HEK293 (cell line): ENCODE measurements around the gene ZNF785.

Experiments used
- EGR2 ChIP-seq: fragments of 450-650 bp; formaldehyde crosslinking; IDR thresholded peaks from 2 replicates; pipeline ENCODE4 v1.5.1; 2016; ENCODE audit warnings: low read depth, missing biosample characterization, missing genetic modification characterization
- HOXD13 ChIP-seq: sonication (generic); formaldehyde crosslinking; IDR thresholded peaks from 2 replicates; pipeline ENCODE4 v1.8.0; 2022; ENCODE audit warnings: missing genetic modification reagents, borderline replicate concordance
- OVOL3 ChIP-seq: fragments of 450-650 bp; formaldehyde crosslinking; IDR thresholded peaks from 2 replicates; pipeline ENCODE4 v1.5.1; 2016; ENCODE audit warnings: missing biosample characterization, missing genetic modification characterization
- REPIN1 ChIP-seq: fragments of 450-650 bp; formaldehyde crosslinking; IDR thresholded peaks from 2 replicates; pipeline ENCODE4 v1.5.1; 2017; ENCODE audit warnings: missing biosample characterization, missing genetic modification characterization, low read depth
- ZBTB17 ChIP-seq: fragments of 450-650 bp; formaldehyde crosslinking; IDR thresholded peaks from 2 replicates; pipeline ENCODE4 v1.5.1; 2016; ENCODE audit warnings: missing biosample characterization, missing genetic modification characterization
- ZBTB20 ChIP-seq: fragments of 450-650 bp; formaldehyde crosslinking; IDR thresholded peaks from 2 replicates; pipeline ENCODE4 v1.5.1; 2016; ENCODE audit warnings: missing biosample characterization, missing genetic modification characterization
- ZBTB48 ChIP-seq: fragments of 450-650 bp; formaldehyde crosslinking; IDR thresholded peaks from 2 replicates; pipeline ENCODE4 v1.5.1; 2016; ENCODE audit warnings: missing biosample characterization, missing genetic modification characterization
- ZBTB7A ChIP-seq: fragments of 450-650 bp; formaldehyde crosslinking; IDR thresholded peaks from 2 replicates; pipeline ENCODE4 v1.5.1; 2016; ENCODE audit warnings: low read depth, missing biosample characterization, missing genetic modification characterization
- ZIC2 ChIP-seq: fragments of 450-650 bp; formaldehyde crosslinking; IDR thresholded peaks from 2 replicates; pipeline ENCODE4 v1.5.1; 2016; ENCODE audit warnings: missing biosample characterization, missing genetic modification characterization
- ZNF175 ChIP-seq: fragments of 450-650 bp; formaldehyde crosslinking; IDR thresholded peaks from 2 replicates; pipeline ENCODE4 v1.5.1; 2016; ENCODE audit warnings: missing biosample characterization, missing genetic modification characterization
- ZNF2 ChIP-seq: fragments of 450-650 bp; formaldehyde crosslinking; IDR thresholded peaks from 2 replicates; pipeline ENCODE4 v1.5.1; 2016; ENCODE audit warnings: missing biosample characterization, missing genetic modification characterization
- ZNF26 ChIP-seq: fragments of 450-650 bp; formaldehyde crosslinking; IDR thresholded peaks from 2 replicates; pipeline ENCODE4 v1.5.1; 2016; ENCODE audit warnings: missing biosample characterization, missing genetic modification characterization
- ZNF391 ChIP-seq: fragments of 450-650 bp; formaldehyde crosslinking; IDR thresholded peaks from 2 replicates; pipeline ENCODE4 v1.5.1; 2016; ENCODE audit warnings: low read depth, missing biosample characterization, missing genetic modification characterization, borderline replicate concordance
- ZNF501 ChIP-seq: fragments of 450-650 bp; formaldehyde crosslinking; IDR thresholded peaks from 2 replicates; pipeline ENCODE4 v1.5.1; 2016; ENCODE audit warnings: missing biosample characterization, missing genetic modification characterization
- ZNF510 ChIP-seq: fragments of 450-650 bp; formaldehyde crosslinking; IDR thresholded peaks from 2 replicates; pipeline ENCODE4 v1.5.1; 2018; ENCODE audit warnings: mild to moderate bottlenecking, missing genetic modification characterization, missing biosample characterization; ENCODE audit not compliant: insufficient replicate concordance
- ZNF561 ChIP-seq: fragments of 450-650 bp; IDR thresholded peaks from 2 replicates; pipeline ENCODE4 v1.5.1; 2018; ENCODE audit warnings: missing biosample characterization, missing genetic modification characterization, borderline replicate concordance
- ZNF660 ChIP-seq: fragments of 450-650 bp; IDR thresholded peaks from 2 replicates; pipeline ENCODE4 v1.5.1; 2018; ENCODE audit warnings: missing biosample characterization, mild to moderate bottlenecking, missing genetic modification characterization
- ZNF776 ChIP-seq: fragments of 450-650 bp; formaldehyde crosslinking; IDR thresholded peaks from 2 replicates; pipeline ENCODE4 v1.5.0; 2017; ENCODE audit warnings: missing biosample characterization, missing genetic modification characterization, borderline replicate concordance
- ZSCAN5A ChIP-seq: fragments of 450-650 bp; formaldehyde crosslinking; IDR thresholded peaks from 2 replicates; pipeline ENCODE4 v1.5.1; 2016; ENCODE audit warnings: missing biosample characterization, missing genetic modification characterization
- TF ChIP-seq, protein P1 (sequence below): fragments of 450-650 bp; formaldehyde crosslinking; conservative IDR thresholded peaks from 2 replicates; pipeline ENCODE4 v1.5.1; 2016; ENCODE audit warnings: low read depth, missing biosample characterization, missing genetic modification characterization
- TF ChIP-seq, protein P2 (sequence below): fragments of 450-650 bp; formaldehyde crosslinking; IDR thresholded peaks from 2 replicates; pipeline ENCODE4 v1.5.1; 2017; ENCODE audit warnings: missing biosample characterization, missing genetic modification characterization
- TF ChIP-seq, protein P3 (sequence below): fragments of 450-650 bp; formaldehyde crosslinking; IDR thresholded peaks from 2 replicates; pipeline ENCODE4 v1.5.1; 2016; ENCODE audit warnings: missing biosample characterization, missing genetic modification characterization
- TF ChIP-seq, protein P4 (sequence below): fragments of 450-650 bp; formaldehyde crosslinking; conservative IDR thresholded peaks from 2 replicates; pipeline ENCODE4 v1.5.1; 2016; ENCODE audit warnings: low read depth, missing biosample characterization, missing genetic modification characterization

The ZNF785 gene

DNA sequence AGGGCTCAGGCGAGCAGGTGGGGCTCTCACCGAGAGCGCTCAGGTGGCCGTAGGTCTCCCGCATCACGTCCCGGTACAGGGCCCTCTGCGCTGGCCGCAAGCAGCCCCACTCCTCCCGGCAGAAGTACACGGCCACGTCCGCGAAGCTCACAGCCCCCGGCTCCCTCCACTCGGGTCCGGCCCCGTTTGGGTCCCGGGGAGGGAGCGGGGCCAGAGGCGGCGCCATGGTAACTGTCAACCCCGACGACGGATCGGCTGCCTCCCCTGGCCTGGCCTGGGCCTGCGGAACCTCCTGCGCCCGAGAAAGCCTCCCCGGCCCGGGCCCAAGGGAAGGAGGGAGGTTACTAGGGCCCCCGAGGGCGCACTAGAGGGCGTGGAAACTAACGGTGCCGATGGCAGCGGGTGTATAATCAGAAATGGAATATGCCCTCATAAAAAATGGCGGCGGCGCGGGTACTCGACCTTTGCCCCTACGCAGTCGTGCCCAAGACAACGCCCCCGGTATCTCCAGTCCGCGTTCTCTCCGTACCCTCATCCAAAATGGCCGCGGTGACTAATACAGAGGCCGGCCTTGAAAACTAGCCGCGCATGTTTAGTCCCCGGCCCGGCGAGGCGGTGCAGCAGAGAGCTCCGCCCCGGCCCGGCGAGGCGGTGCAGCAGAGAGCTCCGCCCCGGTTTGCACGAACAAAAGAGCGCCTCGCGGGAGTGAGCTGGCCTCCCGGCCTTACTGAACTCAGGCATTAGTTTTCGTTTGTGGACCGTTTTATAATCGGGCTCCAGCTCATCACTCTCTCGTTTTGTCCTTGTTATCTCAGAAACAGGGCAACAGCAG, 27.3 kb downstream of the ZNF785 start, which contains the start of gene ZNF764 (continued):
- peak; percentile 84 for TF ChIP-seq EGR2 (tag by site-specific recombination)
- TF ChIP-seq ZNF2 (tag by site-specific recombination) = peak; percentile 75
- no peak for TF ChIP-seq ZNF26 (tag by site-specific recombination)
- TF ChIP-seq ZNF510 = peak; percentile 92
- peak; percentile 95 for TF ChIP-seq OVOL3 (tag by site-specific recombination)
- TF ChIP-seq REPIN1 (tag by site-specific recombination) = peak; percentile 50; the same call in 1 of the 2 replicates
- TF ChIP-seq ZBTB17 (tag by site-specific recombination) = peak; percentile 95
- TF ChIP-seq ZIC2 (tag by site-specific recombination) = peak; percentile 64
- TF ChIP-seq, protein P1, sequence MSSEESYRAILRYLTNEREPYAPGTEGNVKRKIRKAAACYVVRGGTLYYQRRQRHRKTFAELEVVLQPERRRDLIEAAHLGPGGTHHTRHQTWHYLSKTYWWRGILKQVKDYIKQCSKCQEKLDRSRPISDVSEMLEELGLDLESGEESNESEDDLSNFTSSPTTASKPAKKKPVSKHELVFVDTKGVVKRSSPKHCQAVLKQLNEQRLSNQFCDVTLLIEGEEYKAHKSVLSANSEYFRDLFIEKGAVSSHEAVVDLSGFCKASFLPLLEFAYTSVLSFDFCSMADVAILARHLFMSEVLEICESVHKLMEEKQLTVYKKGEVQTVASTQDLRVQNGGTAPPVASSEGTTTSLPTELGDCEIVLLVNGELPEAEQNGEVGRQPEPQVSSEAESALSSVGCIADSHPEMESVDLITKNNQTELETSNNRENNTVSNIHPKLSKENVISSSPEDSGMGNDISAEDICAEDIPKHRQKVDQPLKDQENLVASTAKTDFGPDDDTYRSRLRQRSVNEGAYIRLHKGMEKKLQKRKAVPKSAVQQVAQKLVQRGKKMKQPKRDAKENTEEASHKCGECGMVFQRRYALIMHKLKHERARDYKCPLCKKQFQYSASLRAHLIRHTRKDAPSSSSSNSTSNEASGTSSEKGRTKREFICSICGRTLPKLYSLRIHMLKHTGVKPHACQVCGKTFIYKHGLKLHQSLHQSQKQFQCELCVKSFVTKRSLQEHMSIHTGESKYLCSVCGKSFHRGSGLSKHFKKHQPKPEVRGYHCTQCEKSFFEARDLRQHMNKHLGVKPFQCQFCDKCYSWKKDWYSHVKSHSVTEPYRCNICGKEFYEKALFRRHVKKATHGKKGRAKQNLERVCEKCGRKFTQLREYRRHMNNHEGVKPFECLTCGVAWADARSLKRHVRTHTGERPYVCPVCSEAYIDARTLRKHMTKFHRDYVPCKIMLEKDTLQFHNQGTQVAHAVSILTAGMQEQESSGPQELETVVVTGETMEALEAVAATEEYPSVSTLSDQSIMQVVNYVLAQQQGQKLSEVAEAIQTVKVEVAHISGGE = peak; percentile 91
- peak; percentile 87 for TF ChIP-seq ZBTB7A
- TF ChIP-seq ZNF175 (tag by site-specific recombination) = no peak
- TF ChIP-seq, protein P2, sequence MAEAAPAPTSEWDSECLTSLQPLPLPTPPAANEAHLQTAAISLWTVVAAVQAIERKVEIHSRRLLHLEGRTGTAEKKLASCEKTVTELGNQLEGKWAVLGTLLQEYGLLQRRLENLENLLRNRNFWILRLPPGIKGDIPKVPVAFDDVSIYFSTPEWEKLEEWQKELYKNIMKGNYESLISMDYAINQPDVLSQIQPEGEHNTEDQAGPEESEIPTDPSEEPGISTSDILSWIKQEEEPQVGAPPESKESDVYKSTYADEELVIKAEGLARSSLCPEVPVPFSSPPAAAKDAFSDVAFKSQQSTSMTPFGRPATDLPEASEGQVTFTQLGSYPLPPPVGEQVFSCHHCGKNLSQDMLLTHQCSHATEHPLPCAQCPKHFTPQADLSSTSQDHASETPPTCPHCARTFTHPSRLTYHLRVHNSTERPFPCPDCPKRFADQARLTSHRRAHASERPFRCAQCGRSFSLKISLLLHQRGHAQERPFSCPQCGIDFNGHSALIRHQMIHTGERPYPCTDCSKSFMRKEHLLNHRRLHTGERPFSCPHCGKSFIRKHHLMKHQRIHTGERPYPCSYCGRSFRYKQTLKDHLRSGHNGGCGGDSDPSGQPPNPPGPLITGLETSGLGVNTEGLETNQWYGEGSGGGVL (tag by site-specific recombination) = peak; percentile 89
- peak; percentile 99 for TF ChIP-seq ZBTB20 (tag by site-specific recombination)
- peak; percentile 91; the same call in 1 of the 2 replicates for TF ChIP-seq ZNF391 (tag by site-specific recombination)
- no peak for TF ChIP-seq ZNF776
- peak; percentile 68 for TF ChIP-seq ZNF501
- TF ChIP-seq, protein P3, sequence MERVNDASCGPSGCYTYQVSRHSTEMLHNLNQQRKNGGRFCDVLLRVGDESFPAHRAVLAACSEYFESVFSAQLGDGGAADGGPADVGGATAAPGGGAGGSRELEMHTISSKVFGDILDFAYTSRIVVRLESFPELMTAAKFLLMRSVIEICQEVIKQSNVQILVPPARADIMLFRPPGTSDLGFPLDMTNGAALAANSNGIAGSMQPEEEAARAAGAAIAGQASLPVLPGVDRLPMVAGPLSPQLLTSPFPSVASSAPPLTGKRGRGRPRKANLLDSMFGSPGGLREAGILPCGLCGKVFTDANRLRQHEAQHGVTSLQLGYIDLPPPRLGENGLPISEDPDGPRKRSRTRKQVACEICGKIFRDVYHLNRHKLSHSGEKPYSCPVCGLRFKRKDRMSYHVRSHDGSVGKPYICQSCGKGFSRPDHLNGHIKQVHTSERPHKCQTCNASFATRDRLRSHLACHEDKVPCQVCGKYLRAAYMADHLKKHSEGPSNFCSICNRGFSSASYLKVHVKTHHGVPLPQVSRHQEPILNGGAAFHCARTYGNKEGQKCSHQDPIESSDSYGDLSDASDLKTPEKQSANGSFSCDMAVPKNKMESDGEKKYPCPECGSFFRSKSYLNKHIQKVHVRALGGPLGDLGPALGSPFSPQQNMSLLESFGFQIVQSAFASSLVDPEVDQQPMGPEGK (tag by site-specific recombination) = peak; percentile 92
- TF ChIP-seq ZNF660 (tag by site-specific recombination) = peak; percentile 96
- TF ChIP-seq ZSCAN5A (tag by site-specific recombination) = peak; percentile 48; the same call in 1 of the 2 replicates
- TF ChIP-seq, protein P4, sequence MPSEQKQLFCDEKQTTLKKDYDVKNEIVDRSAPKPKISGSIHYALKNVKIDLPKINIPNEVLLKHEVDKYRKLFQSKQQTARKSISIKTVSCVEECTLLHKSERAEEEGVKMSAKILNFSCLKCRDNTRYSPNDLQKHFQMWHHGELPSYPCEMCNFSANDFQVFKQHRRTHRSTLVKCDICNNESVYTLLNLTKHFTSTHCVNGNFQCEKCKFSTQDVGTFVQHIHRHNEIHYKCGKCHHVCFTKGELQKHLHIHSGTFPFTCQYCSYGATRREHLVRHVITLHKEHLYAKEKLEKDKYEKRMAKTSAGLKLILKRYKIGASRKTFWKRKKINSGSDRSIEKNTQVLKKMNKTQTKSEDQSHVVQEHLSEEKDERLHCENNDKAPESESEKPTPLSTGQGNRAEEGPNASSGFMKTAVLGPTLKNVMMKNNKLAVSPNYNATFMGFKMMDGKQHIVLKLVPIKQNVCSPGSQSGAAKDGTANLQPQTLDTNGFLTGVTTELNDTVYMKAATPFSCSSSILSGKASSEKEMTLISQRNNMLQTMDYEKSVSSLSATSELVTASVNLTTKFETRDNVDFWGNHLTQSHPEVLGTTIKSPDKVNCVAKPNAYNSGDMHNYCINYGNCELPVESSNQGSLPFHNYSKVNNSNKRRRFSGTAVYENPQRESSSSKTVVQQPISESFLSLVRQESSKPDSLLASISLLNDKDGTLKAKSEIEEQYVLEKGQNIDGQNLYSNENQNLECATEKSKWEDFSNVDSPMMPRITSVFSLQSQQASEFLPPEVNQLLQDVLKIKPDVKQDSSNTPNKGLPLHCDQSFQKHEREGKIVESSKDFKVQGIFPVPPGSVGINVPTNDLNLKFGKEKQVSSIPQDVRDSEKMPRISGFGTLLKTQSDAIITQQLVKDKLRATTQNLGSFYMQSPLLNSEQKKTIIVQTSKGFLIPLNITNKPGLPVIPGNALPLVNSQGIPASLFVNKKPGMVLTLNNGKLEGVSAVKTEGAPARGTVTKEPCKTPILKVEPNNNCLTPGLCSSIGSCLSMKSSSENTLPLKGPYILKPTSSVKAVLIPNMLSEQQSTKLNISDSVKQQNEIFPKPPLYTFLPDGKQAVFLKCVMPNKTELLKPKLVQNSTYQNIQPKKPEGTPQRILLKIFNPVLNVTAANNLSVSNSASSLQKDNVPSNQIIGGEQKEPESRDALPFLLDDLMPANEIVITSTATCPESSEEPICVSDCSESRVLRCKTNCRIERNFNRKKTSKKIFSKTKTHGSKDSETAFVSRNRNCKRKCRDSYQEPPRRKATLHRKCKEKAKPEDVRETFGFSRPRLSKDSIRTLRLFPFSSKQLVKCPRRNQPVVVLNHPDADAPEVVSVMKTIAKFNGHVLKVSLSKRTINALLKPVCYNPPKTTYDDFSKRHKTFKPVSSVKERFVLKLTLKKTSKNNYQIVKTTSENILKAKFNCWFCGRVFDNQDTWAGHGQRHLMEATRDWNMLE (tag by site-specific recombination) = peak; percentile 71
- TF ChIP-seq HOXD13 = 0 out of 2 replicates have a peak, but pooled peaks have one; percentile 18
- peak; percentile 89 for TF ChIP-seq ZNF561
- TF ChIP-seq ZBTB48 (tag by site-specific recombination) = peak; percentile 69; the same call in 1 of the 2 replicates
